Measurements from ENCODE around the gene MANBA. TPM values are rescaled to one million over a fixed set of nuclear protein-coding genes. Genes with fewer than 3 reads are reported as not detected.

MANBA gene
- total RNA-seq, 1 donor from 2014 or later = 38.3 TPM

GRCh38 chr4:102598762-102599374 is 161.9 kb downstream of the MANBA start:
- H3K36me3 Mint-ChIP-seq (ENCODE audit: low read depth, unreplicated experiment) = peaks cover 25% of the 10 kb centered on the region
- H3K27ac ChIP-seq (ENCODE audit: low read depth, low read length) = no peak overlapping the region
- no peaks in the 10 kb centered on the region for H3K79me2 ChIP-seq (ENCODE audit: insufficient read depth, low read length)

DNA sequence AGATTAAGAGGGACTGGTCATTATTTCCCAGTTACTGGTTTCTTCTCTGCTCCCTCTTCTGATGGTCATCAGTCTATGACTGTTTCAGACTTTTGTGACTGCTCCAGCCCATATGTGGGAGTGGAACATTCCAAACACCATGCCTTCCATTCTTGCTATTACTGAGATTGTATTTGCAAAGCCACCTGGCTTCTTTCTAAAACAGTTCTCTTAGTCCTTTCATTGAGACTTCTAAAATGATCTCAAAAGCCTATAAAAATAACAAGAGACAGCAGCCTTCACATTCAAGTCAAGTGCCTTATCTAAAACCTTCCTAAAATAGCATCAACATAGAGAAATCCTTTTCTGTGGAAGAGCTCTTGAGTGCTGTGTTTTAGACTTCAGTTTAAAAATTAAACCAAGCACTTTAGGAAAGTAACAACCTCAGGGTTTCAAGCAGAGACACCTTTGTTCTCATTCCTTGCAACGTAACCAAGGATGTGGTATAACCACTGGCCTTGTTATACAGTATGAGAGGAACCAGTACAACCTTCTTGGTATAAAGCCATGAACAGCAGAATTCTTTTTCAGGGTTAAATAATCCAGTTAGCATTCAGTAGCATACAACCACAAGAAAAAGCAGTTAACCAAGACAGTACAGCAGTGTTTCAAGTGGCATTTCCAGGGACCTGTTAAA is 162.5 kb downstream of the MANBA start:
- no peak overlapping the region for H3K9ac ChIP-seq (ENCODE audit: low read length)
- H3K4me2 ChIP-seq (ENCODE audit: low read length) = peak overlapping the region; percentile 6
- DNase-seq (ENCODE audit: low read depth) = peak; percentile 64
- no peak for TF ChIP-seq EZH2 (IDR thresholded peaks at IDR 0.05; ENCODE audit: insufficient read depth, low read length)
- TF ChIP-seq, protein P1, sequence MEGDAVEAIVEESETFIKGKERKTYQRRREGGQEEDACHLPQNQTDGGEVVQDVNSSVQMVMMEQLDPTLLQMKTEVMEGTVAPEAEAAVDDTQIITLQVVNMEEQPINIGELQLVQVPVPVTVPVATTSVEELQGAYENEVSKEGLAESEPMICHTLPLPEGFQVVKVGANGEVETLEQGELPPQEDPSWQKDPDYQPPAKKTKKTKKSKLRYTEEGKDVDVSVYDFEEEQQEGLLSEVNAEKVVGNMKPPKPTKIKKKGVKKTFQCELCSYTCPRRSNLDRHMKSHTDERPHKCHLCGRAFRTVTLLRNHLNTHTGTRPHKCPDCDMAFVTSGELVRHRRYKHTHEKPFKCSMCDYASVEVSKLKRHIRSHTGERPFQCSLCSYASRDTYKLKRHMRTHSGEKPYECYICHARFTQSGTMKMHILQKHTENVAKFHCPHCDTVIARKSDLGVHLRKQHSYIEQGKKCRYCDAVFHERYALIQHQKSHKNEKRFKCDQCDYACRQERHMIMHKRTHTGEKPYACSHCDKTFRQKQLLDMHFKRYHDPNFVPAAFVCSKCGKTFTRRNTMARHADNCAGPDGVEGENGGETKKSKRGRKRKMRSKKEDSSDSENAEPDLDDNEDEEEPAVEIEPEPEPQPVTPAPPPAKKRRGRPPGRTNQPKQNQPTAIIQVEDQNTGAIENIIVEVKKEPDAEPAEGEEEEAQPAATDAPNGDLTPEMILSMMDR (IDR thresholded peaks at IDR 0.05; ENCODE audit: insufficient read depth, low read depth, low read length) = no peak
- no peaks in the 10 kb centered on the region for H3K27me3 ChIP-seq (ENCODE audit: insufficient read depth, low read length)
- Mint-ChIP-seq H3K36me3 (ENCODE audit: low read depth, unreplicated experiment) (peaks cover 23% of the 10 kb centered on the region), H3K4me3 (ENCODE audit: unreplicated experiment) (peak overlapping the region; percentile 23), H3K4me1 (ENCODE audit: low read depth, unreplicated experiment) (peaks cover 23% of the 10 kb centered on the region), H3K27ac (ENCODE audit: unreplicated experiment) (peak overlapping the region; percentile 10), H3K9me3 (ENCODE audit: unreplicated experiment) (no peaks in the 10 kb centered on the region), H3K27me3 (ENCODE audit: low read depth, unreplicated experiment) (no peaks in the 10 kb centered on the region)
- FAIRE-seq = no peak
- H3K36me3 ChIP-seq (ENCODE audit: insufficient read depth, low read length) = peaks cover 40% of the 10 kb centered on the region
- no peaks in the 10 kb centered on the region for H3K9me3 ChIP-seq (ENCODE audit: insufficient read depth, low read depth, low read length)
- peaks cover 5% of the 10 kb centered on the region for H3K4me1 ChIP-seq (ENCODE audit: insufficient read depth, low read length)
- no peak overlapping the region for H2AFZ ChIP-seq (ENCODE audit: low read depth, low read length)
- H3K79me2 ChIP-seq (ENCODE audit: insufficient read depth, low read length) = no peaks in the 10 kb centered on the region
- no peak overlapping the region for H3K4me3 ChIP-seq (ENCODE audit: insufficient read depth, low read depth, low read length)
- no peak overlapping the region for H3K27ac ChIP-seq (ENCODE audit: low read depth, low read length)
- H4K20me1 ChIP-seq (ENCODE audit: insufficient read depth, low read length) = no peaks in the 10 kb centered on the region

More at GRCh38 chr4:102598762-102599374, 161.9 kb downstream of the MANBA start:
- H3K4me3 ChIP-seq (ENCODE audit: insufficient read depth, low read depth, low read length) = no peak overlapping the region
- no peaks in the 10 kb centered on the region for H3K9me3 ChIP-seq (ENCODE audit: insufficient read depth, low read depth, low read length)
- H3K4me1 ChIP-seq (ENCODE audit: insufficient read depth, low read length) = peaks cover 5% of the 10 kb centered on the region
- H3K27me3 ChIP-seq (ENCODE audit: insufficient read depth, low read length) = no peaks in the 10 kb centered on the region
- H4K20me1 ChIP-seq (ENCODE audit: insufficient read depth, low read length) = no peaks in the 10 kb centered on the region
- Mint-ChIP-seq H3K4me1 (ENCODE audit: low read depth, unreplicated experiment) (peaks cover 23% of the 10 kb centered on the region), H3K4me3 (ENCODE audit: unreplicated experiment) (no peak overlapping the region), H3K27ac (ENCODE audit: unreplicated experiment) (no peak overlapping the region), H3K27me3 (ENCODE audit: low read depth, unreplicated experiment) (no peaks in the 10 kb centered on the region), H3K9me3 (ENCODE audit: unreplicated experiment) (no peaks in the 10 kb centered on the region)
- no peak overlapping the region for H2AFZ ChIP-seq (ENCODE audit: low read depth, low read length)
- peak overlapping the region; percentile 6 for H3K4me2 ChIP-seq (ENCODE audit: low read length)
- DNase-seq (ENCODE audit: low read depth) (peak; percentile 26), FAIRE-seq (no peak)
- H3K36me3 ChIP-seq (ENCODE audit: insufficient read depth, low read length) = peaks cover 40% of the 10 kb centered on the region
- TF ChIP-seq, protein P1 (IDR thresholded peaks at IDR 0.05; ENCODE audit: insufficient read depth, low read depth, low read length) = no peak
- TF ChIP-seq EZH2 (IDR thresholded peaks at IDR 0.05; ENCODE audit: insufficient read depth, low read length) = no peak
- H3K9ac ChIP-seq (ENCODE audit: low read length) = no peak overlapping the region

- H3K79me2 ChIP-seq (ENCODE audit: insufficient read depth, low read length) = no peaks in the 10 kb centered on the region
- no peaks in the 10 kb centered on the region for H4K20me1 ChIP-seq (ENCODE audit: insufficient read depth, low read length)
- no peak overlapping the region for H3K4me2 ChIP-seq (ENCODE audit: low read length)
- DNase-seq (ENCODE audit: low read depth) (no peak), FAIRE-seq (no peak)
- peaks cover 31% of the 10 kb centered on the region for H3K36me3 Mint-ChIP-seq (ENCODE audit: low read depth, unreplicated experiment)
- H3K4me1 ChIP-seq (ENCODE audit: insufficient read depth, low read length) = peaks cover 5% of the 10 kb centered on the region
- no peaks in the 10 kb centered on the region for H3K27me3 ChIP-seq (ENCODE audit: insufficient read depth, low read length)
- H3K9me3 Mint-ChIP-seq (ENCODE audit: unreplicated experiment) = peaks cover 3% of the 10 kb centered on the region
- no peaks in the 10 kb centered on the region for H3K27me3 Mint-ChIP-seq (ENCODE audit: low read depth, unreplicated experiment)
- H3K36me3 ChIP-seq (ENCODE audit: insufficient read depth, low read length) = peaks cover 40% of the 10 kb centered on the region
- H3K4me3 Mint-ChIP-seq (ENCODE audit: unreplicated experiment) = no peak overlapping the region
- H3K9ac ChIP-seq (ENCODE audit: low read length) = no peak overlapping the region
- no peak overlapping the region for H3K27ac Mint-ChIP-seq (ENCODE audit: unreplicated experiment)
- peaks cover 23% of the 10 kb centered on the region for H3K4me1 Mint-ChIP-seq (ENCODE audit: low read depth, unreplicated experiment)
- TF ChIP-seq, protein P1 (IDR thresholded peaks at IDR 0.05; ENCODE audit: insufficient read depth, low read depth, low read length) = no peak
- no peak for TF ChIP-seq EZH2 (IDR thresholded peaks at IDR 0.05; ENCODE audit: insufficient read depth, low read length)
- no peak overlapping the region for H3K4me3 ChIP-seq (ENCODE audit: insufficient read depth, low read depth, low read length)
- H2AFZ ChIP-seq (ENCODE audit: low read depth, low read length) = no peak overlapping the region
- no peaks in the 10 kb centered on the region for H3K9me3 ChIP-seq (ENCODE audit: insufficient read depth, low read depth, low read length)
- no peak overlapping the region for H3K27ac ChIP-seq (ENCODE audit: low read depth, low read length)
Observed at GRCh38 chr4:102596532-102596931, 164.2 kb downstream of the MANBA start.

All from astrocyte (in vitro differentiated cells and primary cell).